ENCODE data around the gene PRX.

PRX gene

GRCh38 chr19:40367577-40368434, 45.4 kb downstream of the PRX start:
- no peak for DNase-seq (ENCODE audit: low read depth in 2 of 3, low spot score in 1 of 3)

GRCh38 chr19:40366697-40367561, 46.2 kb downstream of the PRX start:
- no peak for DNase-seq (ENCODE audit: low read depth in 2 of 3, low spot score in 1 of 3)

- DNase-seq (ENCODE audit: low read depth in 2 of 3, low spot score in 1 of 3): peak; percentile 36 to 57 (median 49)
Observed at GRCh38 chr19:40365613-40366401, 47.4 kb downstream of the PRX start.

GRCh38 chr19:40365010-40365409, 48.2 kb downstream of the PRX start:
- DNase-seq (ENCODE audit: low read depth in 2 of 3, low spot score in 1 of 3): no peak

GRCh38 chr19:40363069-40363468, 50.1 kb downstream of the PRX start:
- DNase-seq (ENCODE audit: low read depth in 2 of 3, low spot score in 1 of 3): no peak

- no peak for DNase-seq (ENCODE audit: low read depth in 2 of 3, low spot score in 1 of 3)
Observed at GRCh38 chr19:40362160-40362559, 51.0 kb downstream of the PRX start.

GRCh38 chr19:40360708-40361241, 52.4 kb downstream of the PRX start:
- no peak for DNase-seq (ENCODE audit: low read depth in 2 of 3, low spot score in 1 of 3)

GRCh38 chr19:40360020-40360707, 53.0 kb downstream of the PRX start:
- no peak for DNase-seq (ENCODE audit: low read depth in 2 of 3, low spot score in 1 of 3)

- no peak for DNase-seq (ENCODE audit: low read depth in 2 of 3, low spot score in 1 of 3)
Observed at GRCh38 chr19:40358773-40359172, 54.4 kb downstream of the PRX start.

GRCh38 chr19:40357640-40358039, 55.5 kb downstream of the PRX start:
- DNase-seq (ENCODE audit: low read depth in 2 of 3, low spot score in 1 of 3): no peak

- no peak for DNase-seq (ENCODE audit: low read depth in 2 of 3, low spot score in 1 of 3)
Observed at GRCh38 chr19:40356681-40357595, 56.2 kb downstream of the PRX start.

- no peak for DNase-seq (ENCODE audit: low read depth in 2 of 3, low spot score in 1 of 3)
Observed at GRCh38 chr19:40355975-40356680, 57.0 kb downstream of the PRX start.

GRCh38 chr19:40348961-40349507, 64.1 kb downstream of the PRX start:
- DNase-seq (ENCODE audit: low read depth in 2 of 3, low spot score in 1 of 3): peak in 1 of 3 donors; percentile 4

- peak; percentile 95 to 99 (median 99) for DNase-seq (ENCODE audit: low read depth in 2 of 3, low spot score in 1 of 3)
Observed at GRCh38 chr19:40348125-40348913, 64.9 kb downstream of the PRX start, which contains the start of the genes C19orf47 and PLD3. Gene C19orf47 (minus strand): TSS chr19:40348397. CDS start chr19:40341857, 6,540 bp downstream. Gene PLD3 (plus strand): TSS chr19:40348695. CDS start chr19:40366484, 17,789 bp downstream.

- DNase-seq (ENCODE audit: low read depth in 2 of 3, low spot score in 1 of 3): no peak
Observed at GRCh38 chr19:40344422-40344821, 68.8 kb downstream of the PRX start.
